Motor neuron (in vitro differentiated cells): Measurements from ENCODE around the gene CLPSL1. TPM values are rescaled to one million over a fixed set of nuclear protein-coding genes. Genes with fewer than 3 reads are reported as not detected.

ENCODE experiments used
- ATAC-seq, 8 experiments: fragments of 200-7000 bp; cut with Tn5 transposase; replicated peaks in 6 of 8; 2 replicates each; pipeline ENCODE4 v1.8.0; 2021; ENCODE audit warnings: mild to moderate bottlenecking in 8 of 8, moderate library complexity in 8 of 8
- H3K27ac ChIP-seq, 2 donors: fragments of 250-450 bp; sonication (Bioruptor Pico); 2 replicates each; pipeline ENCODE4 v1.9.0; 2021; ENCODE audit warnings: antibody characterized with exemption in 2 of 2, mild to moderate bottlenecking in 2 of 2, moderate library complexity in 1 of 2
- H3K4me1 ChIP-seq, 2 donors: fragments of 250-450 bp; sonication (Bioruptor Pico); replicated peaks in 1 of 2; 2 replicates each; pipeline ENCODE4 v1.6.1; 2021; ENCODE audit warnings: antibody characterized with exemption in 2 of 2, mild to moderate bottlenecking in 2 of 2, moderate library complexity in 1 of 2
- H3K4me3 ChIP-seq, 5 donors: fragments of 250-450 bp; sonication (Bioruptor Pico); 2 replicates each; pipeline ENCODE4 v1.9.0; 2021; ENCODE audit warnings: antibody characterized with exemption in 5 of 5, mild to moderate bottlenecking in 5 of 5, moderate library complexity in 4 of 5
- WGBS, 10 experiments: fragments of 450-650 bp; shearing (Covaris generic); methylation state at CpG; one replicate each; pipeline ENCODE4 v1.0.0; 2022; 5-methylcytosine and 5-hydroxymethylcytosine counted together
- in situ Hi-C, 9 experiments: fragments of 400-800 bp; cut with MboI; loops; one replicate each; pipeline ENCODE4 v1.15.0; 2021; ENCODE audit warnings: low sequenced_read_pairs in 9 of 9, low pct_unique_long_range_greater_than_20kb in 2 of 9; ENCODE audit not compliant: unreplicated experiment in 9 of 9
- total RNA-seq, 8 experiments: library from RNA; unstranded; fragments of 300-600 nt; gene quantifications; 2 replicates each; pipeline versions ENCODE4 v1.2.3 to v1.2.4, GENCODE V29; 2022

The CLPSL1 gene
- total RNA-seq, 8 experiments from 2014 or later, result not detected

DNA sequence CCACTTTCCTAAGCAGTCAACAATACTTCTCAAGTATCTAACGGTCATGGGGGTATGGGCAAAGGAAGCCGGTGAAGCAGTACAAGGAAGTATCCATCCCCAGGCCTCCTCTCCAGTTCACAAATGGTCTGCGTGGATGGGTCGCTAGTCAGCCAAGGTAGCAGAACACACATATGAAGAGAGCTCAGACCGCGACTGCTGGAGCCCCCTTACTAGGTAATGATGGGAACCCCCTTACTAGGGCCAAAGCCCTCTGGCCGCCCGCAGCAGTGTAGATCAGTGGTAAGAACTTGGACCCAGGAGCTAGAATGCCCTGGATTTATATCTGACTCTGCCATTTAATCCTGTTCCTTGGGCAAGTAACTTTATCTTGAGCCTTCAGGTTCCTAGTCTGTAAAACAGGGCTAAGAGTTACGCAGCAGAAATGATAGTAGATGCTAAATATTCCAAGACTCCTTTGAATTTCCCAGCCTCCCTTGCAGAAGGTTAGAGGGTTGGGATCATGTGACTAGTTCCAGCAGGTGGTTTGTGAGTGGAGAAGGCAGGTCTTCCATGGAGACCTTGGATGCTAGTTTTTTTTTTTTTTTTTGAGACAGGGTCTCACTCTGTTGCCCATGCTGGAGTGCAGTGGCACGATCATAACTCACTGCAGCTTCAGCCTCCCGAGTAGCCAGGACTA is 6.6 kb upstream of the CLPSL1 start:
- H3K4me1 ChIP-seq, result no peaks in the 10 kb centered on the region
- in situ Hi-C loops, result no loop called here
- no peak overlapping the region for H3K27ac ChIP-seq
- WGBS, 10 experiments, result 0 to 95% (median 60%) methylated on average over 2 to 8 of the region's 11 CpGs; no CpG with 5 or more reads in 1 of the 10 experiments
- no peak overlapping the region for H3K4me3 ChIP-seq
- ATAC-seq, result no peak

DNA sequence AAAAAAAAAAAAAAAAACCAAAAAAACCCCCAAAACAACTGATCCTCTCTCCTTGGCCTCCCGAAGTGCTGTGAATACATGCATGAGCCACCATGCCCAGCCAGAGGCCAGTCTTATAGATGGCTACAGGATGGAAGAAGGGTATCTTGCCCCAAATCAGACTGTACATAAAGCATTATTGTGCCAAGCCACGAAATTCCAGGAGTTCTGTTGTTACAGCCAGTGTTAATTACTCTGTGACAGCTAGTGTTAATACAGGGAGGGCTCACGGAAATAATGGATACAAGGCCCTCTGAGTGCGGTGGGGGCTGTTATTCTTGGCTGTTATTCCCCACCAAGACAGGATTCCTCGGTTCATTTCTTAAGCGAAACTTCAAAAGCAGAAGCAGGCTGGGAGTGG is 5.8 kb upstream of the CLPSL1 start:
- ATAC-seq, result no peak
- no peak overlapping the region for H3K27ac ChIP-seq
- no peak overlapping the region for H3K4me3 ChIP-seq
- H3K4me1 ChIP-seq, result no peaks in the 10 kb centered on the region
- in situ Hi-C loops, result no loop called here
- 40 to 100% (median 72%) methylated on average over 1 to 6 of the region's 6 CpGs; no CpG with 5 or more reads in 2 of the 10 experiments for WGBS, 10 experiments

DNA sequence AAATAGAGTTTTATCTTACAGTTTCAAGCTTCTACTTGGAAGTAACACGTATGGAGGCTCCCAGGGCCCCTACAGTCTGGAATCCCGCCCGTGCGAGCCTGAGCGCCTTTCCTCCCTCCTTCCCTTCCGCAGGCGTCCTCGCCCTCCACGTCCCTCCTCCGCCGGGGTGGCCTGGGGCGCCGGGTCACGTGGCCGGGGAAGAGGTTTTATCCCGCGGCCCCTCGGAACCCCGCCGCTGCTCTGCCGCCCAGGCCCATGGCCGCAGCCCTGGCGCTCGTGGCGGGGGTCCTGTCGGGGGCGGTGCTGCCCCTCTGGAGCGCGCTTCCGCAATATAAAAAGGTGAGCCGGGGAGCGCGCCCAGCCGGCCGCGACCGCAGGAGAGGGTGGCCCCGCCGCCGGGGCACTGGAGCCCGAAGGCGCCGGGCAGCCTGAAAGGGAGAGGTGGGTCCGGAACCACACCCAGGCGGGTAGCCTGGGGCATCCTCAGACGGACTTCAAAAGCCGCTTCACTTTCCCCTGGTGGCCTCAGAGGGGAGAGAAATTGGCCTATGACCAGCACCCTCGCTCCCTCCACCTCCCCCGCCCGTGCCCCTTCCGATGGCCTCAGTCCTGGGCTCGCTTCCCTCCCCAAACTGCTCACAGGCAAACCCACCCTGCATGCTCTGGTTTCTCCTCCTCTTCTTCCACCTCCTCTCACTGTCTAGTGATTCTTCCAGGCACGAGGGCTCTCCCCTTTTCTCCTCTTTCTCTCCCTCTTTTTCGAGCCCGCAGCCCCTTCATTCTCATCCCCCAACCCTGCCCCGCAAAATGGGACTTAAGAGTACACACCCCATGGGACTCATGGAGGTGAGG is 4.2 kb upstream of the CLPSL1 start, which contains the start of gene CLPSL2:
TSS of gene CLPSL2 (plus strand) at position 235 of the 852 bp plus-strand sequence. CDS start at position 256, 21 bp downstream.
- peak; percentile 55 to 90 (median 84) for ATAC-seq
- Histone ChIP-seq H3K4me3 (peak within 1 kb of the TSS; percentile 29 to 40 (median 37)), H3K27ac (no peak within 1 kb of the TSS), H3K4me1 (no peaks in the 10 kb centered on the region)
- in situ Hi-C loops, result no loop called here
- 0 to 47% (median 3%) methylated on average over 1 to 9 of the region's 56 CpGs; no CpG with 5 or more reads in 5 of the 10 experiments for WGBS, 10 experiments

DNA sequence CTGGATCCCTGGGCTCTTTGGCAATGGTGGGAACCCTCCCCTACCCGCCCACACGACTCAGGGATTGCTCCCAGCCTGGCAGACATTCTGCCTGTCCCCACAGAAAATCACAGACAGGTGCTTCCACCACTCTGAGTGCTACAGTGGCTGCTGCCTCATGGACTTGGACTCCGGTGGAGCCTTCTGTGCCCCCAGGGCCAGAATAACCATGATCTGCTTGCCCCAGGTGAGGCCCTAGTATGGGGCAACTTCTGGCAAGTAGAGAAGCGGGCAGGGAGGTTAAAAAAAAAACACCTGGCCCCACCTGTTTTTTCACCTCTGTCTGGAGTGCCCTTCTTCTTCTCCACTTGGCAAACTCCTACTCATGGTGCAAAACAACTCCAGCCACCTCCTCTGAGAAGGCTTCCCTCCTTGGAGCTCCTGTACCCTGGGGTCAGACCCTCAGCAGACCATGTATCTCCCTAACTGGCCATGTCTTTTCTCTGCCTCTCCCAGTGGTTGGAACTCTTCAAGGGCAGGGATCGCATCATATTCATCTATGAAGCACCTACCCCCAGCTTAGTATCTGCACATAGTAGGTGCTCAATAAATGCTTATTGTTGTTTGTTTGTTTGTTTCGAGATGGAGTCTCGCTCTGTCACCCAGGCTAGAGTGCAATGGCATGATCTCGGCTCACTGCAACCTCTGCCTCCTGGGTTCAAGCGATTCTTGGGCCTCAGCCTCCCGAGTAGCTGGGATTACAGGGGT is 3.3 kb upstream of the CLPSL1 start:
- WGBS, 10 experiments, result 50 to 100% (median 86%) methylated on average over 1 to 6 of the region's 10 CpGs; no CpG with 5 or more reads in 3 of the 10 experiments
- in situ Hi-C loops, result no loop called here
- H3K4me3 ChIP-seq, result no peak overlapping the region
- H3K4me1 ChIP-seq, result no peaks in the 10 kb centered on the region
- no peak for ATAC-seq
- no peak overlapping the region for H3K27ac ChIP-seq

DNA sequence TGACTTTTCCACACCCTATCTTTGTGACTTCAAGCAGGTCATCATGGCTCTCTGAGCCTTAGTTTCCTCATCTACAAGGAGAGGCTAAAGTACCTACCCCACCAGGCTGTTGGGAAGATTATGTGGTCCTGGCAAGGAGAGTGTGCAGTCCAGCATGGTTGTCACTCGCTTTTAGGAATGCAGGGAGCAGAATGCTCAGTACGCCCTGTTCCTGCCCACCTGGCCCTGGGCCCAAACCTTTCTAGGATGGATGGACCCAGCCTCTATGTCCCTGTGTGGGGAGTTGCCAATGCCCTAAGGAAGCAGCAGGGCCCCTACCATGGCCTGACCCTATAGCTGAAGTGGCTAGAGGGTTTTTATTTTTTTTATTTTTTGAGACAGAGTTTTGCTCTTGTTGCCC is 2.4 kb upstream of the CLPSL1 start:
- Histone ChIP-seq H3K4me3 (no peak overlapping the region), H3K4me1 (no peaks in the 10 kb centered on the region), H3K27ac (no peak overlapping the region)
- WGBS, 10 experiments, result 100% methylated on average over 1 of the region's 2 CpGs; no CpG with 5 or more reads in 7 of the 10 experiments
- ATAC-seq, result no peak
- in situ Hi-C loops, result no loop called here

DNA sequence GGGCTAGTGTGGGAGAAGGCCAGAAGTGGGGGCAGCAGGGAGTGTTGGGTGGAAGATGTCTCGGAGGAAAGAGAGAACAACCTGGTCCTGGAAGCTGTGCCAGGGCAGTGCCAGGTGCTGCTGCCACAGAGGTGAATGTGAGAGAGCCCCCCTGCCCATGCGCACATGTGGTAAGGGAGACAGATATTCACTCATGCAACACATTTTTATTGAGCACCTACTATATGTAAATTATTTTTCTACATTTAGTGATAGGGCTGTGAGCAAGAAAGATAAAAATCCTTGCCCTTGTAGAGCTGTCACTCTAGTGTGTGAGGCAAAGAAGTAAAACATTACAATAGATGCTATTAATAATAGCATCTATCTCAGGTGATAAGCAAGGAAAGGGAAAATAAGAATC is 471 bp downstream of the CLPSL1 start:
- ATAC-seq, result no peak
- Histone ChIP-seq H3K4me1 (no peaks in the 10 kb centered on the region), H3K4me3 (no peak overlapping the region), H3K27ac (no peak overlapping the region)
- 40 to 100% (median 100%) methylated on average over 1 of the region's 2 CpGs; no CpG with 5 or more reads in 5 of the 10 experiments for WGBS, 10 experiments
- in situ Hi-C loops, result no loop called here

DNA sequence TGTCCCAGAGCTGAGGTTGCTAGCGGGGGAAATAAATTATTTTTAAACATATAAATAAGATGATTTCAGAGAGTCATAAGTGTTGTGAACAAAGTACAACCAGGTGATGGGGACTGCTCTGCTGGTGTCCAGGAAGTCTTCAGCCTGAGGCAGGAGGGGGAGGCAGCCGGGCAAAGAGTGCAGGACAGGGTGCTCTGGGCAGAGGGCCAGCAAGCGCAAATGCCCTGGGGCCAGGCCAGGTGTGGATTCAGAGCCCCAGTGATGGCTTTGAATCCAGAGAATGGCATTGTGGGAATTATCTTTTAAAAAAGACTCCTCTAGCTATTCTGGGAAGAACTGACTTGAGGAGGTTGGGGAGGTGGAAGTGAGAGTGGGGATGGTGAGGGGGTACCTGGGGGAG is 1.6 kb downstream of the CLPSL1 start:
- WGBS, 10 experiments, result 0 to 100% (median 94%) methylated on average over 1 to 3 of the region's 3 CpGs; no CpG with 5 or more reads in 2 of the 10 experiments
- in situ Hi-C loops, result no loop called here

DNA sequence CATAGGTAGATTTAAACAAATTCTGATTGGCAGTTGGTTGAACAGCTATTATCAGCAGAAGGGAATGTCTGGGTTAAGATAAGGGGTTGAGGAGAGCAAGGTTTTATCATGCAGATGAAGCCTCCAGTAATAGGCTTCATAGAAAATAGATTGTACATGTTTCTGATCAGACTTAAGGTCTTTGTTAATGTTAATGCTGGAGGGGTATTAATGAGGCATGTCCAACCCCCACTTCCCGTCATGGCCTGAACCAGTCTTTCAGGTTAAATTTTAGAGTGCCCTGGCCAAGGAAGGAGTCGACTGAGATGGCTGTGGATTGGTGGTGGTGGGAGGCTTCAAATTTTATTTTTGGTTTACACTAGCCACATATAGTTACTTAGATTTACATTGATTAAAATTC is 3.4 kb downstream of the CLPSL1 start:
- Histone ChIP-seq H3K4me1 (no peaks in the 10 kb centered on the region), H3K4me3 (no peak overlapping the region), H3K27ac (no peak overlapping the region)
- in situ Hi-C loops, result no loop called here
- WGBS, 10 experiments, result 49 to 80% (median 60%) methylated on average over 1 to 2 of the region's 2 CpGs; no CpG with 5 or more reads in 3 of the 10 experiments
- ATAC-seq, result no peak

More for the DNA sequence above, 1.6 kb downstream of the CLPSL1 start:
- no peak overlapping the region for H3K27ac ChIP-seq
- ATAC-seq, result peak in 1 of 8 experiments; percentile 62
- no peaks in the 10 kb centered on the region for H3K4me1 ChIP-seq
- H3K4me3 ChIP-seq, result no peak overlapping the region

DNA sequence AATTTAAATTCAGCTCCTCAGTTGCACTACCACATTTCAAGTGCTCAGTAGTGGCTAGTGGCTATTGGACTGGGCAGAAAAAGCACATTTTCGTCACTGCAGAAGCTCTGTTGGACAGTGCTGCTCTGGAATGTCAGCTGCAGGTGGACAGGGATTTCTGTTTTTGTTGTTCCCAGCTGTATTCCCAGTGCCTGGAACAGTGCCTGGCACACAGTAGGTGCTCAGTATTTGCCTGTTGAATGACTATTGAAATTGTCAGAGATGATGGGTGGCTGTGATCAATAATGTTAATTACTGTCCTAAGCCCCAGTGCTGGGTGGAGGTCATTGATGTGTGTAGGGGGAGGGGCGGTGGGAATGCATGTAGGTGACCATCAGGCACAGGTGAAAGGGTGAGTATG is 5.5 kb downstream of the CLPSL1 start:
- in situ Hi-C loops, result no loop called here

DNA sequence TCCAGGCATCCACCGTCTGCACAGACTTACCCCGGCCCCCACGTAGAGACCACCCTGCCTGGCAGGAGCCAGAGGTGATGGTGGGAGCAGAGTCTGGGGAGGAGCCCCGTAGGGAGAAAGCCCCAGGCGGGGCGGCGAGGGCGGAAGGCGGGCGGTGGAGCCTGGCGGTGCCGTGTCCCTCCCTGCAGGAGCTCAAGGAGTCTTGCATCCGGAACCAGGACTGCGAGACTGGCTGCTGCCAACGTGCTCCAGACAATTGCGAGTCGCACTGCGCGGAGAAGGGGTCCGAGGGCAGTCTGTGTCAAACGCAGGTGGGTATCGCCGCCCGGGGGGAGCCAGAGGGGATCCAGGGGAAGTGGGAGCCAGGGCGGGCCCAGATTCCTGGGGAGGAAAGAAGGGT is 6.0 kb downstream of the CLPSL1 start:
- peak in 3 of 8 experiments; percentile 63 to 80 (median 69) for ATAC-seq
- H3K4me3 ChIP-seq, result no peak overlapping the region
- no peaks in the 10 kb centered on the region for H3K4me1 ChIP-seq
- no peak overlapping the region for H3K27ac ChIP-seq
- in situ Hi-C loops, result no loop called here
- 60 to 100% (median 80%) methylated on average over 1 to 2 of the region's 25 CpGs; no CpG with 5 or more reads in 6 of the 10 experiments for WGBS, 10 experiments

More for the DNA sequence above, 5.5 kb downstream of the CLPSL1 start:
- Histone ChIP-seq H3K4me3 (no peak overlapping the region), H3K4me1 (no peaks in the 10 kb centered on the region), H3K27ac (no peak overlapping the region)
- 67 to 83% methylated on average over 1 of the region's 2 CpGs; no CpG with 5 or more reads in 8 of the 10 experiments for WGBS, 10 experiments
- ATAC-seq, result no peak

DNA sequence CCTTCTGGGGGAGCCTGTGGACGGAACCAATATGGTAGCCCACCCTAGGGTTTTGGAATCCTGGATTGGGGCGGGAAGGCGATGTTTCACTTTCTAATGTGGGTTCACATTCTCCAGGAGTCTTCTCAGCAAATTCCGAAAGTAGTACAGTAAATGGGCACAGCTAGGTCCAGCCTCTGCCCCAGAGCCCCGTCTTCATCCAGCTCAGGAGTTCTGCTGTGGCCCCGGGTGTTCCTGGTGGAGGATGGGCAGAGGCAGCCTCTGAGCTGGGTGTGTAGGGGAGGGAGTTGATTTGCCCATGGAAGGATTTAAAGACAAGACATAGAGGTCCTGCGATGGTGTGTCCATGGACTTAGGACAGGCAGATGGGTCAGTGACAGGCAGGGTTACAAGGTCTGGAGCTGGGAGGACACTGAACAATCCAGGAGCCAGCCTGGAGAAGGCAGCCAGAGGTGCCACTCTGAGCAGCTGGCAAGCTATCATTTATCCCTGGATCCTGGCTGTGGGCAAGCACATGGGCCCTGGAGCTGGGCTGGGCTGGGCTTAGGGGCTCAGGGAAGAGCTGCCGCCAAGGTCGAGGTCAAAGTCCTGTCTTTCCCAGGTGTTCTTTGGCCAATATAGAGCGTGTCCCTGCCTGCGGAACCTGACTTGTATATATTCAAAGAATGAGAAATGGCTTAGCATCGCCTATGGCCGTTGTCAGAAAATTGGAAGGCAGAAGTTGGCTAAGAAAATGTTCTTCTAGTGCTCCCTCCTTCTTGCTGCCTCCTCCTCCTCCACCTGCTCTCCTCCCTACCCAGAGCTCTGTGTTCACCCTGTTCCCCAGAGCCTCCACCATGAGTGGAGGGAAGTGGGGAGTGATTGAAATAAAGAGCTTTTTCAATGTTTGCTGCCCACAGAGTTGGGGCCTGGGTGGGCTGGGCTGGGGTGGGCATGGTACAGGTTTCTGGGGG is 6.7 kb downstream of the CLPSL1 start:
- in situ Hi-C loops, result no loop called here
- 49 to 89% (median 81%) methylated on average over 4 to 10 of the region's 13 CpGs; no CpG with 5 or more reads in 1 of the 10 experiments for WGBS, 10 experiments
- ATAC-seq, result no peak
- Histone ChIP-seq H3K4me1 (peaks cover 0 to 4% of the 10 kb centered on the region in 2 donors), H3K27ac (no peak overlapping the region), H3K4me3 (no peak overlapping the region)

DNA sequence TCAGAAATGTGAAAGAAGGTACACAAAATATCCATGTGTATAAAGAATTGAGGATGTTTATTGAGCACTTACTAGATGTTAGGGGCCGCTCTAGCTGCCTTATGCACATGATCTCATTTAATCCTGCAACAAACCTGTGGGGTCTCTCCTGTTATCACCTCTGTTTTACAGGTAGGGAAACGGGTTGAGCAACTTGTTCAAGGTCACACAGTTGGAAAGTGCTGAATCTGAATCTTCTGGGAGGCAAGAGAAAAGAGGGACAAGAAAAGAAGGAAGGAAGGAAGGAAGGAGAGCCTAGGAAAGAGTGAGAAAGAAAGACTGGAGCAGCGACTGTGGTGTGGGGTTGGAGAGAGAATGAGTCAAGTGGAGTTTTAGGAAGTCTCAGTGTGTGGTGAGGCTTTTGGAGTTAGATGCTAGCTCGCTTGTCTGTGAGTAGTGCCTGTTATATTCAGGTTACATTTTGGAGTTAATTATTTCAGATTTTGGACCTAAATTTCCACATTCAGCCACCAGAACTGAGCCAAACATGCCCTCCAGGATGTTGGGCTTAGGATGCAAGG is 7.7 kb downstream of the CLPSL1 start:
- H3K27ac ChIP-seq, result no peak overlapping the region
- WGBS, 10 experiments, result 7 to 80% (median 63%) methylated on average over 3 to 4 of the region's 4 CpGs
- no peak overlapping the region for H3K4me3 ChIP-seq
- ATAC-seq, result no peak
- H3K4me1 ChIP-seq, result peaks cover 0 to 4% of the 10 kb centered on the region in 2 donors
- in situ Hi-C loops, result no loop called here
